Activated CD4-positive, alpha-beta memory T cell treated with anti-CD3 and anti-CD28 coated beads for 36 hours (primary cell): ENCODE measurements around the gene APP. TPM values are rescaled to one million over a fixed set of nuclear protein-coding genes. Genes with fewer than 3 reads are reported as not detected.
"Not testable (repeated sequence)": the region's sequence is repeated elsewhere in the genome, so short reads cannot be mapped to it uniquely, and the experiment has no call there.

Experiments used
- CTCF ChIA-PET: fragments of 350-600 bp; sonication (Branson Sonifier 250); formaldehyde crosslinking; loops from one replicate; lab custom pipeline; 2021; ENCODE audit warnings: antibody characterized with exemption, inconsistent platforms; lab: Charles Lee
- POLR2A ChIA-PET: fragments of 350-600 bp; sonication (Branson Sonifier 250); formaldehyde crosslinking; loops from one replicate; lab custom pipeline; 2021; ENCODE audit warnings: antibody characterized with exemption; lab: Charles Lee
- DNase-seq: peaks from one replicate; pipeline ENCODE4 v3.0.0-alpha.2; 2020
- H3K27ac Mint-ChIP-seq: one replicate; pipeline ENCODE4 v1.8.0; 2021; ENCODE audit warnings: mixed read lengths
- H3K27me3 Mint-ChIP-seq: one replicate; pipeline ENCODE4 v1.8.0; 2021; ENCODE audit warnings: mixed read lengths
- H3K36me3 Mint-ChIP-seq: one replicate; pipeline ENCODE4 v1.8.0; 2021; ENCODE audit warnings: mixed read lengths
- H3K4me1 Mint-ChIP-seq: one replicate; pipeline ENCODE4 v1.8.0; 2021; ENCODE audit warnings: low read depth, mixed read lengths
- H3K4me3 Mint-ChIP-seq: one replicate; pipeline ENCODE4 v1.8.0; 2021; ENCODE audit warnings: mild to moderate bottlenecking, mixed read lengths
- H3K9me3 Mint-ChIP-seq: one replicate; pipeline ENCODE4 v1.8.0; 2021; ENCODE audit warnings: mixed read lengths
- intact Hi-C: fragments of 100-400 bp; cut with micrococcal nuclease; formaldehyde crosslinking; loops from one replicate; pipeline ENCODE4 v1.15.1; 2023
- total RNA-seq, 2 experiments: library from RNA; stranded (reverse); gene quantifications; one replicate each; pipeline ENCODE4 v1.2.3, GENCODE V29; 2021

APP gene
- total RNA-seq, 2 experiments from 2014 or later, result 46.3 to 47.1 TPM

- CTCF ChIA-PET, result no interaction called here
- Mint-ChIP-seq H3K4me1 (peaks cover 7% of the 10 kb centered on the region), H3K9me3 (no peaks in the 10 kb centered on the region), H3K36me3 (peaks cover 19% of the 10 kb centered on the region), H3K4me3 (no peak overlapping the region), H3K27me3 (no peaks in the 10 kb centered on the region), H3K27ac (no peak overlapping the region)
- intact Hi-C loops, result no loop called here
- POLR2A ChIA-PET, result no interaction called here
- DNase-seq, result no peak
These were observed 79.0 kb downstream of the APP start for GRCh38 chr21:26091480-26092018.

- no peak overlapping the region for H3K4me3 Mint-ChIP-seq
- intact Hi-C loops, result no loop called here
- DNase-seq, result no peak
- ChIA-PET POLR2A (no interaction called here), CTCF (no interaction called here)
- no peak overlapping the region for H3K27ac Mint-ChIP-seq
- no peaks in the 10 kb centered on the region for H3K27me3 Mint-ChIP-seq
- H3K4me1 Mint-ChIP-seq, result peaks cover 7% of the 10 kb centered on the region
- no peaks in the 10 kb centered on the region for H3K9me3 Mint-ChIP-seq
- peaks cover 25% of the 10 kb centered on the region for H3K36me3 Mint-ChIP-seq
These were observed 80.8 kb downstream of the APP start for GRCh38 chr21:26089730-26090129.

GRCh38 chr21:26087223-26087918 is 83.2 kb downstream of the APP start:
- Mint-ChIP-seq H3K4me3 (no peak overlapping the region), H3K27ac (peak overlapping the region; percentile 34), H3K4me1 (peaks cover 16% of the 10 kb centered on the region), H3K9me3 (no peaks in the 10 kb centered on the region), H3K27me3 (no peaks in the 10 kb centered on the region), H3K36me3 (peaks cover 25% of the 10 kb centered on the region)
- intact Hi-C loops, result no loop called here
- ChIA-PET CTCF (no interaction called here), POLR2A (no interaction called here)
- DNase-seq, result no peak

- POLR2A ChIA-PET, result no interaction called here
- H3K27ac Mint-ChIP-seq, result no peak overlapping the region
- intact Hi-C loops, result no loop called here
- no peak overlapping the region for H3K4me3 Mint-ChIP-seq
- no peaks in the 10 kb centered on the region for H3K9me3 Mint-ChIP-seq
- no peak for DNase-seq
- peaks cover 16% of the 10 kb centered on the region for H3K4me1 Mint-ChIP-seq
- peaks cover 25% of the 10 kb centered on the region for H3K36me3 Mint-ChIP-seq
- CTCF ChIA-PET, result no interaction called here
- no peaks in the 10 kb centered on the region for H3K27me3 Mint-ChIP-seq
These were observed 84.7 kb downstream of the APP start for GRCh38 chr21:26085882-26086281.

- H3K27me3 Mint-ChIP-seq, result no peaks in the 10 kb centered on the region
- no peaks in the 10 kb centered on the region for H3K9me3 Mint-ChIP-seq
- H3K4me1 Mint-ChIP-seq, result peaks cover 16% of the 10 kb centered on the region
- DNase-seq, result no peak
- H3K27ac Mint-ChIP-seq, result no peak overlapping the region
- intact Hi-C loops, result no loop called here
- H3K4me3 Mint-ChIP-seq, result no peak overlapping the region
- peaks cover 23% of the 10 kb centered on the region for H3K36me3 Mint-ChIP-seq
- ChIA-PET CTCF (no interaction called here), POLR2A (no interaction called here)
These were observed 85.4 kb downstream of the APP start for GRCh38 chr21:26085127-26085526.

- intact Hi-C loops, result no loop called here
- no peaks in the 10 kb centered on the region for H3K9me3 Mint-ChIP-seq
- no peak overlapping the region for H3K4me3 Mint-ChIP-seq
- DNase-seq, result no peak
- H3K27ac Mint-ChIP-seq, result no peak overlapping the region
- peaks cover 16% of the 10 kb centered on the region for H3K4me1 Mint-ChIP-seq
- no peaks in the 10 kb centered on the region for H3K27me3 Mint-ChIP-seq
- ChIA-PET CTCF (interaction anchor here (1.2 kb wide), 1 partner anchor 24 kb away, joined by 3 read pairs; no protein-coding TSS in a partner anchor), POLR2A (no interaction called here)
- peaks cover 10% of the 10 kb centered on the region for H3K36me3 Mint-ChIP-seq
These were observed 88.0 kb downstream of the APP start for GRCh38 chr21:26082549-26082948.

GRCh38 chr21:26081175-26081760 is 89.3 kb downstream of the APP start:
- POLR2A ChIA-PET, H3K9me3 Mint-ChIP-seq, H3K27ac Mint-ChIP-seq, H3K4me3 Mint-ChIP-seq, H3K36me3 Mint-ChIP-seq, H3K27me3 Mint-ChIP-seq, H3K4me1 Mint-ChIP-seq, intact Hi-C loops, DNase-seq, CTCF ChIA-PET: not testable (repeated sequence)

GRCh38 chr21:26080211-26080610 is 90.4 kb downstream of the APP start:
- intact Hi-C loops, result no loop called here
- Mint-ChIP-seq H3K9me3 (no peaks in the 10 kb centered on the region), H3K4me1 (peaks cover 9% of the 10 kb centered on the region), H3K4me3 (no peak overlapping the region), H3K27ac (no peak overlapping the region), H3K27me3 (no peaks in the 10 kb centered on the region), H3K36me3 (no peaks in the 10 kb centered on the region)
- ChIA-PET CTCF (interaction anchor here (1.1 kb wide), 1 partner anchor 470 kb away, joined by 3 read pairs; no protein-coding TSS in a partner anchor), POLR2A (no interaction called here)
- DNase-seq, result no peak

GRCh38 chr21:26079366-26079765 is 91.2 kb downstream of the APP start:
- Mint-ChIP-seq H3K36me3 (no peaks in the 10 kb centered on the region), H3K4me1 (peaks cover 9% of the 10 kb centered on the region), H3K9me3 (no peaks in the 10 kb centered on the region), H3K4me3 (no peak overlapping the region), H3K27me3 (no peaks in the 10 kb centered on the region), H3K27ac (no peak overlapping the region)
- intact Hi-C loops, result loop anchor here (10.0 kb wide), 1 partner anchor 475 kb away; the partner anchor contains the start of gene MRPL39
- ChIA-PET POLR2A (no interaction called here), CTCF (interaction anchor here (0.6 to 1.1 kb wide), 2 partner anchors 100 to 469 kb away, joined by 3 read pairs; no protein-coding TSS in a partner anchor)
- no peak for DNase-seq

- Mint-ChIP-seq H3K36me3 (no peaks in the 10 kb centered on the region), H3K9me3 (no peaks in the 10 kb centered on the region), H3K4me1 (no peaks in the 10 kb centered on the region), H3K27ac (no peak overlapping the region), H3K27me3 (no peaks in the 10 kb centered on the region), H3K4me3 (no peak overlapping the region)
- DNase-seq, result no peak
- intact Hi-C loops, result loop anchor here (10.0 kb wide), 1 partner anchor 473 kb away; the partner anchor contains the start of gene MRPL39
- ChIA-PET POLR2A (no interaction called here), CTCF (no interaction called here)
These were observed 93.0 kb downstream of the APP start for GRCh38 chr21:26077521-26077920.

GRCh38 chr21:26072666-26073615 is 97.6 kb downstream of the APP start:
- H3K4me3 Mint-ChIP-seq, result no peak overlapping the region

More at GRCh38 chr21:26072666-26073615, 97.6 kb downstream of the APP start:
- Mint-ChIP-seq H3K4me1 (peaks cover 37% of the 10 kb centered on the region), H3K27me3 (no peaks in the 10 kb centered on the region), H3K27ac (no peak overlapping the region), H3K36me3 (no peaks in the 10 kb centered on the region), H3K9me3 (no peaks in the 10 kb centered on the region)
- no peak for DNase-seq
- intact Hi-C loops, result loop anchor here (10.0 kb wide), 1 partner anchor 468 kb away; the partner anchor contains the start of gene MRPL39
- CTCF ChIA-PET, result no interaction called here
- POLR2A ChIA-PET, result no interaction called here
